ENCODE data around the gene RASSF1. TPM values are rescaled to one million over a fixed set of nuclear protein-coding genes. Genes with fewer than 3 reads are reported as not detected.

RASSF1 gene
- total RNA-seq, 1 experiment from 2014 or later: 17.4 TPM

GRCh38 chr3:50345586-50346234 is 5.1 kb upstream of the RASSF1 start, which contains the start of gene ZMYND10:
TSS of gene ZMYND10 (minus strand) at chr3:50345732. CDS start at chr3:50345579, 153 bp downstream.
- Histone ChIP-seq H3K4me1 (ENCODE audit: control insufficient read depth, insufficient read depth, low read length) (peaks cover 6% of the 10 kb centered on the region), H3K27me3 (ENCODE audit: control insufficient read depth, insufficient read depth, low read length) (no peaks in the 10 kb centered on the region), H3K4me3 (ENCODE audit: low read depth in 2 of 2, low read length in 2 of 2) (peak within 1 kb of the TSS; percentile 47 to 68), H3K9me3 (ENCODE audit: control insufficient read depth, insufficient read depth, low read depth, low read length) (no peaks in the 10 kb centered on the region), H3K27ac (ENCODE audit: low read length) (peak within 1 kb of the TSS; percentile 18; the same call in 1 of the 2 replicates), H3K36me3 (ENCODE audit: control insufficient read depth, insufficient read depth, low read length) (peaks cover 2% of the 10 kb centered on the region; the same call in 1 of the 2 replicates)
- ChIA-PET POLR2A (interaction anchor here (0.6 kb wide), 1 partner anchor 8 kb away, joined by 4 read pairs; no protein-coding TSS in a partner anchor), CTCF (no interaction called here)
- in situ Hi-C loops (cut with HindIII; ENCODE audit: low pct_unique_long_range_greater_than_20kb, low sequenced_read_pairs): no loop called here
- intact Hi-C loops (cut with micrococcal nuclease; ENCODE audit: unreplicated experiment): loop anchor here (2.0 kb wide), 1 partner anchor 205 kb away; no protein-coding TSS in a partner anchor
- ATAC-seq (peak; percentile 84), DNase-seq (ENCODE audit: low read depth, low spot score) (no peak)
- BruUV-seq (replicated peaks): no TSS peak
- TF ChIP-seq POLR2AphosphoS5 (IDR thresholded peaks at IDR 0.05; ENCODE audit: low read depth, low read length): no peak
- TF ChIP-seq SIN3A (IDR thresholded peaks at IDR 0.05; ENCODE audit: borderline replicate concordance, insufficient read depth, low read depth, low read length): peak; percentile 73; the same call in 1 of the 2 replicates
- TF ChIP-seq, protein P1, sequence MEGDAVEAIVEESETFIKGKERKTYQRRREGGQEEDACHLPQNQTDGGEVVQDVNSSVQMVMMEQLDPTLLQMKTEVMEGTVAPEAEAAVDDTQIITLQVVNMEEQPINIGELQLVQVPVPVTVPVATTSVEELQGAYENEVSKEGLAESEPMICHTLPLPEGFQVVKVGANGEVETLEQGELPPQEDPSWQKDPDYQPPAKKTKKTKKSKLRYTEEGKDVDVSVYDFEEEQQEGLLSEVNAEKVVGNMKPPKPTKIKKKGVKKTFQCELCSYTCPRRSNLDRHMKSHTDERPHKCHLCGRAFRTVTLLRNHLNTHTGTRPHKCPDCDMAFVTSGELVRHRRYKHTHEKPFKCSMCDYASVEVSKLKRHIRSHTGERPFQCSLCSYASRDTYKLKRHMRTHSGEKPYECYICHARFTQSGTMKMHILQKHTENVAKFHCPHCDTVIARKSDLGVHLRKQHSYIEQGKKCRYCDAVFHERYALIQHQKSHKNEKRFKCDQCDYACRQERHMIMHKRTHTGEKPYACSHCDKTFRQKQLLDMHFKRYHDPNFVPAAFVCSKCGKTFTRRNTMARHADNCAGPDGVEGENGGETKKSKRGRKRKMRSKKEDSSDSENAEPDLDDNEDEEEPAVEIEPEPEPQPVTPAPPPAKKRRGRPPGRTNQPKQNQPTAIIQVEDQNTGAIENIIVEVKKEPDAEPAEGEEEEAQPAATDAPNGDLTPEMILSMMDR (IDR thresholded peaks at IDR 0.05): no peak
- TF ChIP-seq TCF7L2 (IDR thresholded peaks at IDR 0.05; ENCODE audit: low read depth, low read length): no peak
- TF ChIP-seq, protein P2, sequence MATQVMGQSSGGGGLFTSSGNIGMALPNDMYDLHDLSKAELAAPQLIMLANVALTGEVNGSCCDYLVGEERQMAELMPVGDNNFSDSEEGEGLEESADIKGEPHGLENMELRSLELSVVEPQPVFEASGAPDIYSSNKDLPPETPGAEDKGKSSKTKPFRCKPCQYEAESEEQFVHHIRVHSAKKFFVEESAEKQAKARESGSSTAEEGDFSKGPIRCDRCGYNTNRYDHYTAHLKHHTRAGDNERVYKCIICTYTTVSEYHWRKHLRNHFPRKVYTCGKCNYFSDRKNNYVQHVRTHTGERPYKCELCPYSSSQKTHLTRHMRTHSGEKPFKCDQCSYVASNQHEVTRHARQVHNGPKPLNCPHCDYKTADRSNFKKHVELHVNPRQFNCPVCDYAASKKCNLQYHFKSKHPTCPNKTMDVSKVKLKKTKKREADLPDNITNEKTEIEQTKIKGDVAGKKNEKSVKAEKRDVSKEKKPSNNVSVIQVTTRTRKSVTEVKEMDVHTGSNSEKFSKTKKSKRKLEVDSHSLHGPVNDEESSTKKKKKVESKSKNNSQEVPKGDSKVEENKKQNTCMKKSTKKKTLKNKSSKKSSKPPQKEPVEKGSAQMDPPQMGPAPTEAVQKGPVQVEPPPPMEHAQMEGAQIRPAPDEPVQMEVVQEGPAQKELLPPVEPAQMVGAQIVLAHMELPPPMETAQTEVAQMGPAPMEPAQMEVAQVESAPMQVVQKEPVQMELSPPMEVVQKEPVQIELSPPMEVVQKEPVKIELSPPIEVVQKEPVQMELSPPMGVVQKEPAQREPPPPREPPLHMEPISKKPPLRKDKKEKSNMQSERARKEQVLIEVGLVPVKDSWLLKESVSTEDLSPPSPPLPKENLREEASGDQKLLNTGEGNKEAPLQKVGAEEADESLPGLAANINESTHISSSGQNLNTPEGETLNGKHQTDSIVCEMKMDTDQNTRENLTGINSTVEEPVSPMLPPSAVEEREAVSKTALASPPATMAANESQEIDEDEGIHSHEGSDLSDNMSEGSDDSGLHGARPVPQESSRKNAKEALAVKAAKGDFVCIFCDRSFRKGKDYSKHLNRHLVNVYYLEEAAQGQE (IDR thresholded peaks at IDR 0.05; ENCODE audit: insufficient read depth in 1 of 2, low read depth in 2 of 2, low read length in 1 of 2): no peak

GRCh38 chr3:50345008-50345407 is 4.4 kb upstream of the RASSF1 start:
- peaks cover 6% of the 10 kb centered on the region for H3K4me1 ChIP-seq (ENCODE audit: control insufficient read depth, insufficient read depth, low read length)
- H3K27ac ChIP-seq (ENCODE audit: low read length): peak overlapping the region; percentile 18; the same call in 1 of the 2 replicates
- peak overlapping the region; percentile 47 to 68 for H3K4me3 ChIP-seq (ENCODE audit: low read depth in 2 of 2, low read length in 2 of 2)
- TF ChIP-seq POLR2AphosphoS5 (IDR thresholded peaks at IDR 0.05; ENCODE audit: low read depth, low read length) (no peak), TCF7L2 (IDR thresholded peaks at IDR 0.05; ENCODE audit: low read depth, low read length) (no peak), SIN3A (IDR thresholded peaks at IDR 0.05; ENCODE audit: borderline replicate concordance, insufficient read depth, low read depth, low read length) (no peak)
- TF ChIP-seq, protein P1 (IDR thresholded peaks at IDR 0.05): no peak
- TF ChIP-seq, protein P2 (IDR thresholded peaks at IDR 0.05; ENCODE audit: insufficient read depth in 1 of 2, low read depth in 2 of 2, low read length in 1 of 2): no peak
- no peaks in the 10 kb centered on the region for H3K36me3 ChIP-seq (ENCODE audit: control insufficient read depth, insufficient read depth, low read length)
- ATAC-seq (no peak), DNase-seq (ENCODE audit: low read depth, low spot score) (no peak)
- intact Hi-C loops (cut with micrococcal nuclease; ENCODE audit: unreplicated experiment): no loop called here
- no peaks in the 10 kb centered on the region for H3K9me3 ChIP-seq (ENCODE audit: control insufficient read depth, insufficient read depth, low read depth, low read length)
- in situ Hi-C loops (cut with HindIII; ENCODE audit: low pct_unique_long_range_greater_than_20kb, low sequenced_read_pairs): no loop called here
- no peaks in the 10 kb centered on the region for H3K27me3 ChIP-seq (ENCODE audit: control insufficient read depth, insufficient read depth, low read length)
- CTCF ChIA-PET: no interaction called here
- POLR2A ChIA-PET: interaction anchor here (0.6 to 0.8 kb wide), 2 partner anchors 9 to 17 kb away, joined by 4 to 14 read pairs; no protein-coding TSS in a partner anchor
- BruUV-seq (replicated peaks): no TSS peak

All from Panc1 (cell line).